Left lung (tissue), 10 donors: ENCODE results near the gene SLC66A1. TPM values are rescaled to one million over a fixed set of nuclear protein-coding genes. Genes with fewer than 3 reads are reported as not detected.

Experiments
- ATAC-seq: fragments of 200-7000 bp; cut with Tn5 transposase; one replicate; pipeline ENCODE4 v1.9.1; 2020; ENCODE audit warnings: moderate library complexity
- DNase-seq, 4 donors: peaks; one replicate each; pipeline ENCODE4 v3.0.0-alpha.2; 2013 to 2020
- H3K27ac ChIP-seq, 2 donors: fragments of 200-600 bp; sonication (generic) in 1 of 2; one replicate each; pipeline versions ENCODE4 v1.5.0 to v1.8.0; 2020 to 2021
- H3K27me3 ChIP-seq, 2 donors: fragments of 200-600 bp; sonication (generic) in 1 of 2; one replicate each; pipeline versions ENCODE4 v1.5.0 to v1.8.0; 2020 to 2021
- H3K36me3 ChIP-seq, 2 donors: fragments of 200-600 bp; sonication (generic) in 1 of 2; one replicate each; pipeline versions ENCODE4 v1.5.0 to v1.8.0; 2020 to 2021
- H3K4me1 ChIP-seq, 2 donors: fragments of 200-600 bp; one replicate each; pipeline ENCODE4 v1.8.0; 2021
- H3K4me3 ChIP-seq, 2 donors: fragments of 200-600 bp; sonication (generic) in 1 of 2; one replicate each; pipeline versions ENCODE4 v1.5.0 to v1.8.0; 2020 to 2021; ENCODE audit warnings: mild to moderate bottlenecking in 1 of 2
- H3K9me3 ChIP-seq, 2 donors: fragments of 200-600 bp; sonication (generic) in 1 of 2; one replicate each; pipeline versions ENCODE4 v1.5.0 to v1.8.0; 2020 to 2021
- intact Hi-C, 2 donors: fragments of 100-400 bp; cut with DNase I; formaldehyde crosslinking; loops; one replicate each; pipeline versions ENCODE4 v1.11.2 to v1.14.2; 2022
- polyA plus RNA-seq, 6 donors: library from polyadenylated mRNA; unstranded; fragments of 120-200 nt; gene quantifications; one replicate each; pipeline ENCODE4 v1.2.1, GENCODE V29; 2013; ENCODE audit not compliant: insufficient read length in 6 of 6
- total RNA-seq, 2 donors: library from RNA; stranded (reverse); fragmentation: NEBNext Ultra II Directional; extraction: Animal tissue kit (Norgen Biotek cat#: 25700); gene quantifications; one replicate each; pipeline ENCODE4 v1.2.1, GENCODE V29; 2021
- TF ChIP-seq, protein P1 (sequence below), 2 donors: fragments of 200-600 bp; sonication (generic) in 1 of 2; IDR thresholded peaks; one replicate each; pipeline versions ENCODE4 v1.5.0 to v1.8.0; 2021; ENCODE audit warnings: antibody characterized with exemption in 2 of 2
- donor health status: DM: no; HTN: yes; CAD: no.
- donor health status: DM: no; HTN: no; CAD: no.

The SLC66A1 gene
- total and polyA plus RNA-seq, 8 donors = 7.9 to 21.1 (median 10.2) TPM

DNA sequence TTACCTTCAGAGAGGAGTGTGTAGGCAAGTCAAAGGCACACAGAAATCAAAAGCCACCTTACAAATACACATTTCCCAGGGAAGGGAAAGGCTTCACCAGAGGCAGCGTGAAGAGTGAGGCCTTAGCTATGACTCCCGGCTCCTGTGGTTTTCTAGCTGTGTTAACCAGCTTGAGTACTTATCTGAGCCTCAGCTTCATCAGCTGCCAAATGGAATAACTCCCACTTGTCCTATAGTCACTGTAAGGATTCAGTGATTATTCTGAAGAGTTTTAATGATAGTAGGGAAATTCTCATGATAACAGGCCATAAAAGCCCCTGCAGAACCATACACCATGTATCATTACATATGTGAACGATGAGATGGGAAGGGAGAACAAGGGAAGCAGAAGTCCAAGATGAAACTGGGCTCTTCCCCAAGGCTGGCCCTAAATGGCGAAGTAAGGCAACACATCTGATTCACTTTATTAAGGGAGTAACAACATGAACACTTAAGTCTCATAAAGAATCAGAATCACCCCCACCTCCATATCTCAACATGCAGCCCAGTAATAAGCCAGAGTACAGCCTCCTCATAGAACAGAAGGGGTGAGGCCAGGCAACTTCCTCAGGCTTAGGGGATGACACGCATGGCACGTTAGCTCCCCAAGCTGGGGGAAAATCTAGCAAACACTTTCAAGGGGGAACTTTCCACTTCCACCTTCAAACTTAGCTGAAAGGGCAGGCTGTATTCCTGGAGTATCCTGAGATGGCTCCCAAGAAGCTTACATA is 63.7 kb downstream of the SLC66A1 start:
- peak; percentile 3 for ATAC-seq

DNA sequence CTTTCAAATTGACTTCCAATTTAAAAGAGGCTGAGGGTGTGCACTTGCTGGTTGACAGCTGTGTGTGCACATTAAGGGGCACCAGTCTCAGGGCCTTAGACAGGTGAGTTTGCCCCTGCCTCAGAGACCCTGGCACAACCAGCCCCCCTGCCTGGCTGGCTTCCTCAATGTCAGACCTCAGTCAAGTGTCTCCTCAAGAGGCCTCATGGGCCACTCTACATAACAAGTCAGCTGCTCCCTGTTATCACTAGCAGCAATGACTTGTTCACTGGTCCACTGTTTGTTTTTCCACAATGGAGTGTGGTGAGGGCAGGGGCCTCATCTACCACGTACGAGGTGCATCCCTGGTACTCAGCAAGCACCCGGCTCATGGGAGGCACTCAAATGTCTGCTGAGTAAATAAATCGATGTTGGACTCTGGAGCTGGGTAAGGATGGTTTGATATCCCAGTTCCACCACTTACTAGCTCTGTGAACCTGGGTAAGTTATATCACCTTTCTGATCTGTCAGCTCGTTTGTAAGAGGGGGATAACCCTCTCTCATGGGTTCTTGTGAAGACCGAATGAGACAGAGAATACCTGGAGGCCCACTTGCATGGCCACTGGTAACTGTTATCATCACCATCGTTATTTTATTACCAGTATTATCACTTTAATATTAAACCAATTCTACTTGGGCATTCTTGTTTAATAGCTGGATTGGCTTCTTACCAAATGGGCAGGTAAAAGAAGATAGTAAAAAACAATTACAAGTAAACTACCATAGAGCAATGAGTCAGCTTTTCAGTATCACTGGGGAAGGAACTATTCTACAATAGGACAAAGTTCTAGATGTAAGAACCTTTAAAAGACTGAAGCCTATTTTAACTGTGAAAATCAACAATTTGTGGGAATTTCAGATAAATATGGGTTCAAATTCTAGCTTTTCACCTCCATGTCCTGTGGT is 64.6 kb downstream of the SLC66A1 start:
- H3K36me3 ChIP-seq = peaks cover 0 to 93% of the 10 kb centered on the region in 2 donors
- intact Hi-C loops = no loop called here
- no peak for ATAC-seq

More for the DNA sequence above, 63.7 kb downstream of the SLC66A1 start:
- Histone ChIP-seq H3K27ac (no peak overlapping the region), H3K9me3 (no peaks in the 10 kb centered on the region), H3K4me3 (no peak overlapping the region), H3K27me3 (no peaks in the 10 kb centered on the region), H3K4me1 (peaks cover 10 to 21% of the 10 kb centered on the region in 2 donors), H3K36me3 (peaks cover 0 to 90% of the 10 kb centered on the region in 2 donors)
- DNase-seq = no peak
- TF ChIP-seq, protein P1, sequence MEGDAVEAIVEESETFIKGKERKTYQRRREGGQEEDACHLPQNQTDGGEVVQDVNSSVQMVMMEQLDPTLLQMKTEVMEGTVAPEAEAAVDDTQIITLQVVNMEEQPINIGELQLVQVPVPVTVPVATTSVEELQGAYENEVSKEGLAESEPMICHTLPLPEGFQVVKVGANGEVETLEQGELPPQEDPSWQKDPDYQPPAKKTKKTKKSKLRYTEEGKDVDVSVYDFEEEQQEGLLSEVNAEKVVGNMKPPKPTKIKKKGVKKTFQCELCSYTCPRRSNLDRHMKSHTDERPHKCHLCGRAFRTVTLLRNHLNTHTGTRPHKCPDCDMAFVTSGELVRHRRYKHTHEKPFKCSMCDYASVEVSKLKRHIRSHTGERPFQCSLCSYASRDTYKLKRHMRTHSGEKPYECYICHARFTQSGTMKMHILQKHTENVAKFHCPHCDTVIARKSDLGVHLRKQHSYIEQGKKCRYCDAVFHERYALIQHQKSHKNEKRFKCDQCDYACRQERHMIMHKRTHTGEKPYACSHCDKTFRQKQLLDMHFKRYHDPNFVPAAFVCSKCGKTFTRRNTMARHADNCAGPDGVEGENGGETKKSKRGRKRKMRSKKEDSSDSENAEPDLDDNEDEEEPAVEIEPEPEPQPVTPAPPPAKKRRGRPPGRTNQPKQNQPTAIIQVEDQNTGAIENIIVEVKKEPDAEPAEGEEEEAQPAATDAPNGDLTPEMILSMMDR (IDR thresholded peaks at IDR 0.05) = no peak
- intact Hi-C loops = no loop called here

GRCh38 chr1:19377812-19378718 is 65.9 kb downstream of the SLC66A1 start:
- DNase-seq (no peak), ATAC-seq (no peak)
- Histone ChIP-seq H3K27me3 (no peaks in the 10 kb centered on the region), H3K36me3 (peaks cover 0 to 96% of the 10 kb centered on the region in 2 donors), H3K4me1 (peaks cover 0 to 7% of the 10 kb centered on the region in 2 donors), H3K9me3 (no peaks in the 10 kb centered on the region), H3K4me3 (no peak overlapping the region), H3K27ac (no peak overlapping the region)
- TF ChIP-seq, protein P1 (IDR thresholded peaks at IDR 0.05) = no peak
- intact Hi-C loops = no loop called here

More for the DNA sequence above, 64.6 kb downstream of the SLC66A1 start:
- H3K4me3 ChIP-seq = no peak overlapping the region
- DNase-seq = peak in 1 of 4 donors; percentile 27
- no peaks in the 10 kb centered on the region for H3K27me3 ChIP-seq
- no peak overlapping the region for H3K27ac ChIP-seq
- peaks cover 10 to 12% of the 10 kb centered on the region in 2 donors for H3K4me1 ChIP-seq
- TF ChIP-seq, protein P1 (IDR thresholded peaks at IDR 0.05) = no peak
- no peaks in the 10 kb centered on the region for H3K9me3 ChIP-seq

Other genes with a start within 250 kb of the SLC66A1 start
- gene UBR4, start 102.1 kb upstream of the SLC66A1 start, total RNA-seq = 100 to 1,000 TPM in 1 of 2 donors, 10 to 100 TPM in 1; 95.9 to 130 TPM
- gene UBR4, start 102.1 kb upstream of the SLC66A1 start, polyA plus RNA-seq = 100 to 1,000 TPM in 5 of 6 donors, 10 to 100 TPM in 1; 96.8 to 116 (median 109) TPM
- gene EMC1, start 60.8 kb upstream of the SLC66A1 start, total RNA-seq = 10 to 100 TPM; 43.7 to 53.7 TPM
- 10 to 100 TPM; 48.6 to 55.5 (median 52.4) TPM for gene EMC1, start 60.8 kb upstream of the SLC66A1 start, polyA plus RNA-seq
- 10 to 100 TPM; 17.6 to 34.6 TPM for gene MRTO4, start 60.5 kb upstream of the SLC66A1 start, total RNA-seq
- 10 to 100 TPM; 27.9 to 33.6 (median 30.9) TPM for gene MRTO4, start 60.5 kb upstream of the SLC66A1 start, polyA plus RNA-seq
- gene AKR7A3, start 23.6 kb upstream of the SLC66A1 start, total RNA-seq = under 1 TPM; 0.26 to 0.52 TPM
- 1 to 10 TPM; 1.3 to 2.6 (median 1.9) TPM for gene AKR7A3, start 23.6 kb upstream of the SLC66A1 start, polyA plus RNA-seq
- 10 to 100 TPM; 43.2 to 62.8 TPM for gene AKR7A2, start 182 bp upstream of the SLC66A1 start, total RNA-seq
- gene AKR7A2, start 182 bp upstream of the SLC66A1 start, polyA plus RNA-seq = 10 to 100 TPM; 59.5 to 73.8 (median 65.5) TPM
- gene CAPZB, start 173.2 kb downstream of the SLC66A1 start, total RNA-seq = 100 to 1,000 TPM; 293 to 327 TPM
- 100 to 1,000 TPM; 223 to 291 (median 251) TPM for gene CAPZB, start 173.2 kb downstream of the SLC66A1 start, polyA plus RNA-seq